ENCODE measurements around the gene ATP10D. TPM values are rescaled to one million over a fixed set of nuclear protein-coding genes. Genes with fewer than 3 reads are reported as not detected.

Gene ATP10D
- polyA plus RNA-seq, 1 of the 3 experiments (the other 2 are of a cell fraction) = 7.9 TPM

DNA sequence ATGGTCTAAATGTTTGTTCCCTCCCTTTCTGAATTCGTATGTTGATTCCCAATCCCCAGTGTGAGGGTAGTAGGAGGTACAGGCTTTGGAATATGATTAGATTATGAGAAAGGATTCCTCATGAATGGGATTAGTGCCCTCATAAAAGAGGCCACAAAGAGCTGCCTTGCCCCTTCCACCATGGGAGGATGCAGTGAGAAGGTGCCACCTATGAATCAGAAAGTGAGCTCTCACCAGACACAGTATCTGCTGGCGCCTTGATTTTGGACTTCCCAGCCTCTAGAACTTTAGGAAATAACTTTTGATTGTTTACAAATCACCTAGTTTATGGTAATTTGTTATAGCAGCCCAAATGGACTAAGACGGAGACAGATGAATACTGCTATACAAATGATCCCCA lies 3.6 kb downstream of the ATP10D start:
- Histone ChIP-seq H3K9me2 (no peaks in the 10 kb centered on the region), H4K20me1 (ENCODE audit: insufficient read depth) (no peaks in the 10 kb centered on the region), H3K4me3 (ENCODE audit: low read depth in 2 of 2, low read length in 1 of 2) (no peak overlapping the region), H3K27me3 (ENCODE audit: insufficient read depth) (no peaks in the 10 kb centered on the region), H3K4me1 (ENCODE audit: control insufficient read depth in 1 of 2, insufficient read depth in 2 of 2, low read depth in 1 of 2, low read length in 1 of 2) (peaks cover 0 to 12% of the 10 kb centered on the region in 2 experiments; a peak in 2 of 4 replicates), H3K9ac (no peak overlapping the region), H3K36me3 (replicated peaks in 1 of 2; ENCODE audit: control insufficient read depth in 1 of 2, insufficient read depth in 2 of 2, low read length in 1 of 2) (peaks cover 0 to 5% of the 10 kb centered on the region in 2 experiments), H3F3A (replicated peaks; ENCODE audit: insufficient read depth) (peaks cover 22% of the 10 kb centered on the region), H3K4me2 (no peak overlapping the region), H3K9me3 (no peaks in the 10 kb centered on the region), H3K27ac (ENCODE audit: low read depth in 2 of 2, low read length in 1 of 2) (no peak overlapping the region), H3K79me2 (ENCODE audit: insufficient read depth) (peaks cover 53% of the 10 kb centered on the region), H2AFZ (ENCODE audit: low read depth) (no peak overlapping the region)
- ChIA-PET CTCF (interaction anchor here (0.6 to 2.0 kb wide), 3 partner anchors 9 to 80 kb away, joined by 3 to 5 read pairs (median 3); no protein-coding TSS in a partner anchor), POLR2A (no interaction called here)
- WGBS (ENCODE audit: low lambda C conversion rate) = 62% methylated on average over 3 of the region's 3 CpGs
- TF ChIP-seq, protein P1, sequence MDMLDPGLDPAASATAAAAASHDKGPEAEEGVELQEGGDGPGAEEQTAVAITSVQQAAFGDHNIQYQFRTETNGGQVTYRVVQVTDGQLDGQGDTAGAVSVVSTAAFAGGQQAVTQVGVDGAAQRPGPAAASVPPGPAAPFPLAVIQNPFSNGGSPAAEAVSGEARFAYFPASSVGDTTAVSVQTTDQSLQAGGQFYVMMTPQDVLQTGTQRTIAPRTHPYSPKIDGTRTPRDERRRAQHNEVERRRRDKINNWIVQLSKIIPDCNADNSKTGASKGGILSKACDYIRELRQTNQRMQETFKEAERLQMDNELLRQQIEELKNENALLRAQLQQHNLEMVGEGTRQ (IDR thresholded peaks at IDR 0.05; ENCODE audit: borderline replicate concordance, low read depth, low read length) = no peak
- TF ChIP-seq SMC3 (IDR thresholded peaks at IDR 0.05; ENCODE audit: low read depth, low read length) (no peak), FOXJ3 (CRISPR knock-in tag; IDR thresholded peaks at IDR 0.05) (no peak), RFX5 (IDR thresholded peaks at IDR 0.05; ENCODE audit: low read length) (no peak), MXI1 (IDR thresholded peaks at IDR 0.05; ENCODE audit: low read depth, low read length) (no peak), RAD21 (IDR thresholded peaks at IDR 0.05; ENCODE audit: low read length) (no peak), TAF1 (IDR thresholded peaks at IDR 0.05; ENCODE audit: borderline replicate concordance, low read depth, low read length) (no peak), NRF1 (IDR thresholded peaks at IDR 0.05; ENCODE audit: low read depth, low read length) (no peak), GATA2 (CRISPR knock-in tag; IDR thresholded peaks at IDR 0.05) (no peak), RXRA (IDR thresholded peaks at IDR 0.05; ENCODE audit: borderline replicate concordance, low read depth) (no peak), YY1 (IDR thresholded peaks at IDR 0.05; ENCODE audit: low read depth) (no peak), FOXM1 (IDR thresholded peaks at IDR 0.05; ENCODE audit: low read depth) (no peak), SIN3A (IDR thresholded peaks at IDR 0.05; ENCODE audit: borderline replicate concordance, low read depth, low read length) (no peak), FOSL2 (IDR thresholded peaks at IDR 0.05; ENCODE audit: borderline replicate concordance, low read depth) (no peak), EZH2phosphoT487 (IDR thresholded peaks at IDR 0.05; ENCODE audit: borderline replicate concordance, low read depth) (no peak), JUND (IDR thresholded peaks at IDR 0.05) (no peak), GABPA (IDR thresholded peaks at IDR 0.05; ENCODE audit: low read depth) (no peak)
- TF ChIP-seq, protein P2, sequence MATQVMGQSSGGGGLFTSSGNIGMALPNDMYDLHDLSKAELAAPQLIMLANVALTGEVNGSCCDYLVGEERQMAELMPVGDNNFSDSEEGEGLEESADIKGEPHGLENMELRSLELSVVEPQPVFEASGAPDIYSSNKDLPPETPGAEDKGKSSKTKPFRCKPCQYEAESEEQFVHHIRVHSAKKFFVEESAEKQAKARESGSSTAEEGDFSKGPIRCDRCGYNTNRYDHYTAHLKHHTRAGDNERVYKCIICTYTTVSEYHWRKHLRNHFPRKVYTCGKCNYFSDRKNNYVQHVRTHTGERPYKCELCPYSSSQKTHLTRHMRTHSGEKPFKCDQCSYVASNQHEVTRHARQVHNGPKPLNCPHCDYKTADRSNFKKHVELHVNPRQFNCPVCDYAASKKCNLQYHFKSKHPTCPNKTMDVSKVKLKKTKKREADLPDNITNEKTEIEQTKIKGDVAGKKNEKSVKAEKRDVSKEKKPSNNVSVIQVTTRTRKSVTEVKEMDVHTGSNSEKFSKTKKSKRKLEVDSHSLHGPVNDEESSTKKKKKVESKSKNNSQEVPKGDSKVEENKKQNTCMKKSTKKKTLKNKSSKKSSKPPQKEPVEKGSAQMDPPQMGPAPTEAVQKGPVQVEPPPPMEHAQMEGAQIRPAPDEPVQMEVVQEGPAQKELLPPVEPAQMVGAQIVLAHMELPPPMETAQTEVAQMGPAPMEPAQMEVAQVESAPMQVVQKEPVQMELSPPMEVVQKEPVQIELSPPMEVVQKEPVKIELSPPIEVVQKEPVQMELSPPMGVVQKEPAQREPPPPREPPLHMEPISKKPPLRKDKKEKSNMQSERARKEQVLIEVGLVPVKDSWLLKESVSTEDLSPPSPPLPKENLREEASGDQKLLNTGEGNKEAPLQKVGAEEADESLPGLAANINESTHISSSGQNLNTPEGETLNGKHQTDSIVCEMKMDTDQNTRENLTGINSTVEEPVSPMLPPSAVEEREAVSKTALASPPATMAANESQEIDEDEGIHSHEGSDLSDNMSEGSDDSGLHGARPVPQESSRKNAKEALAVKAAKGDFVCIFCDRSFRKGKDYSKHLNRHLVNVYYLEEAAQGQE (IDR thresholded peaks at IDR 0.05; ENCODE audit: low read depth, low read length) = no peak
- TF ChIP-seq, protein P3, sequence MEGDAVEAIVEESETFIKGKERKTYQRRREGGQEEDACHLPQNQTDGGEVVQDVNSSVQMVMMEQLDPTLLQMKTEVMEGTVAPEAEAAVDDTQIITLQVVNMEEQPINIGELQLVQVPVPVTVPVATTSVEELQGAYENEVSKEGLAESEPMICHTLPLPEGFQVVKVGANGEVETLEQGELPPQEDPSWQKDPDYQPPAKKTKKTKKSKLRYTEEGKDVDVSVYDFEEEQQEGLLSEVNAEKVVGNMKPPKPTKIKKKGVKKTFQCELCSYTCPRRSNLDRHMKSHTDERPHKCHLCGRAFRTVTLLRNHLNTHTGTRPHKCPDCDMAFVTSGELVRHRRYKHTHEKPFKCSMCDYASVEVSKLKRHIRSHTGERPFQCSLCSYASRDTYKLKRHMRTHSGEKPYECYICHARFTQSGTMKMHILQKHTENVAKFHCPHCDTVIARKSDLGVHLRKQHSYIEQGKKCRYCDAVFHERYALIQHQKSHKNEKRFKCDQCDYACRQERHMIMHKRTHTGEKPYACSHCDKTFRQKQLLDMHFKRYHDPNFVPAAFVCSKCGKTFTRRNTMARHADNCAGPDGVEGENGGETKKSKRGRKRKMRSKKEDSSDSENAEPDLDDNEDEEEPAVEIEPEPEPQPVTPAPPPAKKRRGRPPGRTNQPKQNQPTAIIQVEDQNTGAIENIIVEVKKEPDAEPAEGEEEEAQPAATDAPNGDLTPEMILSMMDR (IDR thresholded peaks at IDR 0.05) = no peak
- no peak for DNase-seq
